Measurements from ENCODE around the gene FGFBP2.
"Not testable (repeated sequence)": the region's sequence is repeated elsewhere in the genome, so short reads cannot be mapped to it uniquely, and the experiment has no call there.

FGFBP2 gene

GRCh38 chr4:15930314-15930713 is 32.7 kb downstream of the FGFBP2 start:
- no peak for DNase-seq (ENCODE audit: low read depth in 2 of 2)

DNA sequence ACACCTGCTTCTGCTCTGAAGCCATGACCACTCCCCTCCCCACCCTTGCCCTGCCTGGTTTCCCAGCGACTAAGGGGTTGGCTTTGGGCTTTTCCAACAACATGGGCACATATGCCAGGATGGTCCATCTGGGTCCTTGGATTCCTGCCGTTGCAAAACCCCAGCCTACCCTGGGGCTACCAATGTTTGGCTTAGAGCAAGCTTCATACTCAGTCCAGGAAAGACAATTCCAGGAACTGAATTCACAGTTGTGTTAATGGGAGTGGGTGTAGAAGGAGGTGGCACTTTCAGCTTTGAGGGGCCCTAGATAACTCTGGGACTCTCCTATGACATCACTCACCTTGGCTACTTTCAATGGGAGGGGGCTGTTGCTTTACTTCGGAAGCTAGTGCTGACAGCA is 33.4 kb downstream of the FGFBP2 start:
- DNase-seq (ENCODE audit: low read depth in 2 of 2), result no peak

- DNase-seq (ENCODE audit: low read depth in 2 of 2), result no peak
Measured at GRCh38 chr4:15928883-15929282, 34.1 kb downstream of the FGFBP2 start.

DNA sequence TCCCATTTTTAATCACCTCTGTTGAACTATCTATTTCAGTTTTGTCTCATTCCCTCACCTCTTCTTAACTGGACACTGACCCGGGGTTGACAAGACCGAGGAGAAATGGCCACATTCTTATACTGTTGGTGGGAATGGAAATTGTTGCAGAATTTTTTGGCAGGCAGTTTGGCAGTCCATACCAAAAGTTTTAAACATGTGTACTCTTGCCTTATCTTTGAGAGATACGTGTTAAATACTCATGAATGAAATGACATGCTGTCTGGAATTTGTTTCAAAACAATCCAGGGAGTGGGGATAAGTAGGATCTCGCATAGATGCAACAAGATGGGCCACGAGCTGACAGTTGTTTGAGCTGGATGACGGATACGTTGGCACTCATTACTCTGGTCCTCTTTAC is 36.5 kb downstream of the FGFBP2 start:
- no peak for DNase-seq (ENCODE audit: low read depth in 2 of 2)

GRCh38 chr4:15925830-15926229 is 37.1 kb downstream of the FGFBP2 start:
- DNase-seq (ENCODE audit: low read depth in 2 of 2), result no peak

GRCh38 chr4:15921592-15921932 is 41.4 kb downstream of the FGFBP2 start:
- no peak for DNase-seq (ENCODE audit: low read depth in 2 of 2)

- DNase-seq (ENCODE audit: low read depth in 2 of 2), result no peak
Measured at GRCh38 chr4:15920723-15921591, 42.0 kb downstream of the FGFBP2 start.

- DNase-seq (ENCODE audit: low read depth in 2 of 2), result no peak
Measured at GRCh38 chr4:15918484-15919129, 44.4 kb downstream of the FGFBP2 start.

GRCh38 chr4:15917297-15917696 is 45.7 kb downstream of the FGFBP2 start:
- DNase-seq (ENCODE audit: low read depth in 2 of 2), result no peak

GRCh38 chr4:15916358-15916757 is 46.6 kb downstream of the FGFBP2 start:
- DNase-seq (ENCODE audit: low read depth in 2 of 2), result not testable (repeated sequence)

DNA sequence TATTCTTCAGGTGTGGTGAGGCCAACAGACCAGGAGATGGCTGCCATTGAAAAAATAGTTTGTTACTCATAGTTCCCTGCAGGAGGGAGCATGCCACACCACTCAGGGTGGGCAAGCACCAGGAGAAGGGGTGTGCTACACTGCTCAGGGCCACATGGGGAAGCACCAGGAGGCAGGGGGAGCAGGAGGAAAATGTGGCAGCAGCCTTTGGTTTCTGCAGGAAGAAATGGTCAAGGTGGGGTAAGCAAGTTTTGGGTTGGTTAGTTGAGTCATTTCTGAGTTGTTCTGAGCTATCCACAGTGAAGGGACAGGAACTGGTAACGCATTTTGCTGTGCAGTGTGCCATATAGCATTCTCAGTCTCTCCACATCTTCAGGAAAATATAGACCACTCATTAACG is 48.2 kb downstream of the FGFBP2 start:
- no peak for DNase-seq (ENCODE audit: low read depth in 2 of 2)

GRCh38 chr4:15914291-15914690 is 48.7 kb downstream of the FGFBP2 start:
- DNase-seq (ENCODE audit: low read depth in 2 of 2), result no peak

DNA sequence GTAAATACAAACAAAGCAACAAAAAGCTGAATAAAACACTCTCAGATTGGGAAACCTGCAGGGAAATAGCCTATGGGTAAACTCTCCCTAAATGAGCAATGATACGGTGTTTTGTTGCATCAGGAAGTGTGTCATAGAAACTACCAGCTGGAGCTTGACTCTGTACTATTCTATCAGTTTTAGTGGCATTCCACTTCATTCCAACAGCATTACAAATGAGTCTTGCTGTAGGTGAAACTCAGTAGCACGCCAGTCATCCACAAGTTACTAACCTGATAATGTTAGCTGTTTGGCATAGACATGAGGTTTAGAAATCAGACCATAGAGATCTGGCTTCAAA is 49.4 kb downstream of the FGFBP2 start:
- DNase-seq (ENCODE audit: low read depth in 2 of 2), result no peak

DNA sequence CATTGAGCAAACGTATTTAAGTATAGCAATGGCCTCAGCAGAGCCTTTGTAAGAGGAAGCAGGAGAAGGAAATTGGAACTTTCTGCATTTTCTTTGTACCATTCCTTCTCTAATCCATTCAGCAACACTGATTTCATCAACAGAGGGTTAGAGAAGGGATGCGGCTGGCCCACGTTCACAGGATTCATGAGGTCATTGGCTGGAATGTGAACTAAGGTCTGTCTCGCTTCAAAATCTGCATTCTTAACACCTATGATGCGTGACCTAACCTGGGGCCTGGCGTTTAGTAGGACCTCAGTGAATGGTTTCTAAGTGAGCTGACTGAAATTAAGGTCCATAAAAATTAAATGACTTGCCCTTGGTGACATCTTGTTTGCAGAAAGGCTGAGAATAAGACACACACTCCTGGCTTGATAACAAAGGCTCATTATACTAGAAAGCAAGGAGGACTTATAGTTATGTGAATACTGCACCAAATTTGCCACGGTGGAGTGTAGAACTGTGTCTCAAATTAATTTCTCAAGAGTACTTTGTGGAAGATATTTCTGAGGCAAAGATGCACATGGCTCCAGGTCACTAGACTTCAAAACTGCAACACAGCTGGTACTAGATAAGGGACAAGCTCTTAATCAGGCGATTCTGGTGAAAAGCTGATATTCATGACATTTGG is 49.9 kb downstream of the FGFBP2 start:
- no peak for DNase-seq (ENCODE audit: low read depth in 2 of 2)

GRCh38 chr4:15912236-15912635 is 50.7 kb downstream of the FGFBP2 start:
- DNase-seq (ENCODE audit: low read depth in 2 of 2), result no peak
